Measurements from ENCODE around the gene ESPL1. TPM values are rescaled to one million over a fixed set of nuclear protein-coding genes. Genes with fewer than 3 reads are reported as not detected.

The ESPL1 gene
- polyA plus RNA-seq, 1 donor (not counting 4 experiments of a cell fraction or from before 2014, with no cell fraction given) = 3.7 TPM

GRCh38 chr12:53230108-53230845 lies 37.8 kb upstream of the ESPL1 start:
- peaks cover 48% of the 10 kb centered on the region for H3K4me1 ChIP-seq (ENCODE audit: control insufficient read depth, extremely low read depth, insufficient read depth, low read length)
- H4K20me1 ChIP-seq (ENCODE audit: control insufficient read depth, extremely low read depth, insufficient read depth, low read length) = no peaks in the 10 kb centered on the region
- H3K36me3 ChIP-seq (ENCODE audit: control insufficient read depth in 2 of 2, extremely low read depth in 1 of 2, insufficient read depth in 2 of 2, low read length in 2 of 2) = peaks cover 2 to 3% of the 10 kb centered on the region in 2 experiments
- no peak overlapping the region for H3K9ac ChIP-seq (ENCODE audit: control insufficient read depth, extremely low read depth, insufficient read depth, low read length)
- peaks cover 6% of the 10 kb centered on the region for H3K79me2 ChIP-seq (ENCODE audit: control insufficient read depth, insufficient read depth, low read length)
- H3K4me3 ChIP-seq (ENCODE audit: control insufficient read depth in 2 of 3, extremely low read depth in 1 of 3, insufficient read depth in 2 of 3, low read depth in 1 of 3, low read length in 3 of 3) = peak overlapping the region; percentile 31 to 83 (median 56)
- no peak for TF ChIP-seq CTCF (optimal IDR thresholded peaks at IDR 0.05 in 1 of 3, IDR thresholded peaks at IDR 0.05 in 1 of 3, conservative IDR thresholded peaks at IDR 0.05 in 1 of 3; ENCODE audit: extremely low read depth in 1 of 3, insufficient read depth in 2 of 3, low read length in 3 of 3)
- peak overlapping the region; percentile 80 for H3K4me2 ChIP-seq (ENCODE audit: control insufficient read depth, extremely low read depth, insufficient read depth, low read depth, low read length)
- H3K9me1 ChIP-seq (ENCODE audit: control insufficient read depth, extremely low read depth, insufficient read depth, low read length) = no peaks in the 10 kb centered on the region
- DNase-seq (ENCODE audit: low read depth, low spot score) (no peak), FAIRE-seq (no peak)
- dilution Hi-C loops (cut with MboI; ENCODE audit: extremely low pct_ligation_motif_present, low sequenced_read_pairs) = no loop called here
- peak overlapping the region; percentile 19 for H3K27ac ChIP-seq (ENCODE audit: control insufficient read depth, insufficient read depth, low read length)
- H2AFZ ChIP-seq (ENCODE audit: control insufficient read depth, low read length) = no peak overlapping the region
- H3K27me3 ChIP-seq (ENCODE audit: control insufficient read depth, extremely low read depth, insufficient read depth, low read length) = no peaks in the 10 kb centered on the region
- H3K9me3 ChIP-seq (ENCODE audit: control insufficient read depth, low read depth, low read length) = no peaks in the 10 kb centered on the region

GRCh38 chr12:53231671-53231920 lies 36.5 kb upstream of the ESPL1 start:
- DNase-seq (ENCODE audit: low read depth, low spot score) = no peak
- H3K27me3 ChIP-seq (ENCODE audit: control insufficient read depth, extremely low read depth, insufficient read depth, low read length) = no peaks in the 10 kb centered on the region
- no peaks in the 10 kb centered on the region for H3K9me3 ChIP-seq (ENCODE audit: control insufficient read depth, low read depth, low read length)
- no peak overlapping the region for H2AFZ ChIP-seq (ENCODE audit: control insufficient read depth, low read length)
- H3K4me3 ChIP-seq (ENCODE audit: control insufficient read depth in 2 of 3, extremely low read depth in 1 of 3, insufficient read depth in 2 of 3, low read depth in 1 of 3, low read length in 3 of 3) = peak overlapping the region; percentile 38 to 83 (median 56)
- no peaks in the 10 kb centered on the region for H3K9me1 ChIP-seq (ENCODE audit: control insufficient read depth, extremely low read depth, insufficient read depth, low read length)
- H3K4me2 ChIP-seq (ENCODE audit: control insufficient read depth, extremely low read depth, insufficient read depth, low read depth, low read length) = peak overlapping the region; percentile 80
- peaks cover 6% of the 10 kb centered on the region for H3K79me2 ChIP-seq (ENCODE audit: control insufficient read depth, insufficient read depth, low read length)
- peaks cover 2 to 3% of the 10 kb centered on the region in 2 experiments for H3K36me3 ChIP-seq (ENCODE audit: control insufficient read depth in 2 of 2, extremely low read depth in 1 of 2, insufficient read depth in 2 of 2, low read length in 2 of 2)
- H3K9ac ChIP-seq (ENCODE audit: control insufficient read depth, extremely low read depth, insufficient read depth, low read length) = peak overlapping the region; percentile 81
- dilution Hi-C loops (cut with MboI; ENCODE audit: extremely low pct_ligation_motif_present, low sequenced_read_pairs) = no loop called here
- H3K4me1 ChIP-seq (ENCODE audit: control insufficient read depth, extremely low read depth, insufficient read depth, low read length) = peaks cover 50% of the 10 kb centered on the region
- no peak for FAIRE-seq
- no peaks in the 10 kb centered on the region for H4K20me1 ChIP-seq (ENCODE audit: control insufficient read depth, extremely low read depth, insufficient read depth, low read length)
- peak overlapping the region; percentile 55 for H3K27ac ChIP-seq (ENCODE audit: control insufficient read depth, insufficient read depth, low read length)
- TF ChIP-seq EZH2 (IDR thresholded peaks at IDR 0.05; ENCODE audit: low read length) (no peak), CTCF (optimal IDR thresholded peaks at IDR 0.05 in 1 of 3, IDR thresholded peaks at IDR 0.05 in 1 of 3, conservative IDR thresholded peaks at IDR 0.05 in 1 of 3; ENCODE audit: extremely low read depth in 1 of 3, insufficient read depth in 2 of 3, low read length in 3 of 3) (no peak)
